Stimulated activated CD4-positive, alpha-beta T cell treated with anti-CD3 and anti-CD28 coated beads, Interleukin-1b, Interleukin-23, amount 100 ng/mL, for 4 hours (primary cell): ENCODE measurements around the gene PALMD.

ENCODE experiments used
- DNase-seq, 2 donors: peaks; one replicate each; pipeline ENCODE4 v3.0.0-alpha.2; 2020; ENCODE audit warnings: low read depth in 2 of 2

PALMD gene

DNA sequence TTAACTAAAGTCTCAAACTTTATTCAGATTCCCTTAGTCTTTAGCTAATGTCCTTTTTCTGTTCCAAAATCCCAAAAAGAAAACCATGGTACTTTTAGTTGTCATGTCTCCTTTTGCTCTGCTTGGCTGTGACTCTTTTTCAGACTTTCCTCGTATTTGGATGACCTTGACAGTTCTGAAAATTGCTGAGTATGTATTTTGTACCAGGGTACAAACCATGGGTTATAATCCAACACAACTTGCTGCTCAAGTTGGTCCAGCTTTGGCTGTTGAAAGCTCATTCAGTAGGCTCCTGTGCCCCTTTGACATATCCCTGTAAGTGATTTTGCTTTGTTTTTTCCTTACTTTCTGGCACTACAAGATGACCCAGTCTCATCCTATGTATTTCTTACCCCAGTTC lies 51.7 kb downstream of the PALMD start:
- DNase-seq, result no peak

DNA sequence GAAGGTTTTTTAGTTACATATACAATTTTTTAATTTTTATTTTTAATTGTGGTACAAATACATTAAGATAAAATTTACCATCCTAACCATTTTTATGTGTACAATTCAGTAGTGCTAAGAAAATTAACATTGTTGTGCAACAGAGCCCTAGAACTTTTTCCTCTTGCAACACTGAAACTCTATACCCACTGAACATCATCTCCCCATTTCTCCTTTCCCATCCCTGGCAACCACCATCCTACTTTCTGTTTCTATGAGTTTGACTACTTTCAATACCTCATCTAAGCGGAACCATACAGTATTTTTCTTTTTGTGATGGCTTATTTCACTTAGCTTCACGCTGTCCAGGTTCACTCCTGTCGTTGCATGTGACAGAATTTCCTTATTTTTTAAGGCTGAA lies 54.1 kb downstream of the PALMD start:
- no peak for DNase-seq

DNA sequence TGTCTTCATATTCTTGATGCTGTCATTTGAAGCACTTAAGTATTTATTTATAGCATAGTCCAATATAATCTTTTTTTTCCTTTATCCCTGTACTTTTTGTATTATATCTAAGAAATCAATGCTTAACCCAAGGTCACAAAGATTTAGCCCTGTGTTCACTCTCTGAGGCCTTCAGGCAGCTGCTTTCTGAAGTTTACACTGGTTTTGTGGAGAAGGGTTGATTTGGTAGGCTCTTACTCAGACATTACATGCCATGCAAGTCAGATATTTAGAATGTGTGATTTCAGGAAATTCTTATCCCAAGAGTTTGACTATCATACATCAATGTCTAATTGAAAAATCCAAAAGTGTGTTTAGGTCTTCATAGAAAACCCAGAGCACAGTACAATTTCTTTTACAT lies 56.3 kb downstream of the PALMD start:
- no peak for DNase-seq

DNA sequence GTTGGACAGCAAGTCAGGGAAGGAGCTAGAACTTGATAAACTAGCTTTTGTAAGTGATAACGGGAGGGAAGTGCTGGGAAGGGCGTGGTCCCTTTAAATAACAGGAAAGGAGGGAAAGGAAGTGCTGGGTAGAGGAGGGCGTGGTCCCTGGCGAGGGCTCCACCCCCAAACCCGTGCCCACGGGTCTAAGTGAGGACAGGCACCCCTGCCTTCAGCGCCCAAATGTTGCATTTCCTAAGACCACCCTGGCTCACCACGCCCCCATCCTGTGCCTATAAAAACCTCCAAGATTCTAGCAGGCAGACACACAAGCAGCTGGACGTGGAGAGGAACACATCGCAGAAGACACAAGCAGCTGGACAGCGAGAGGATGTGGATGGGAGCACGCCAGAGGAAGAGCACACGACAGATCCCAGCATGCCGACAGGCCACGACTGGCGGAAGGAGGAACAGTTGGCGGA lies 58.5 kb downstream of the PALMD start:
- no peak for DNase-seq

DNA sequence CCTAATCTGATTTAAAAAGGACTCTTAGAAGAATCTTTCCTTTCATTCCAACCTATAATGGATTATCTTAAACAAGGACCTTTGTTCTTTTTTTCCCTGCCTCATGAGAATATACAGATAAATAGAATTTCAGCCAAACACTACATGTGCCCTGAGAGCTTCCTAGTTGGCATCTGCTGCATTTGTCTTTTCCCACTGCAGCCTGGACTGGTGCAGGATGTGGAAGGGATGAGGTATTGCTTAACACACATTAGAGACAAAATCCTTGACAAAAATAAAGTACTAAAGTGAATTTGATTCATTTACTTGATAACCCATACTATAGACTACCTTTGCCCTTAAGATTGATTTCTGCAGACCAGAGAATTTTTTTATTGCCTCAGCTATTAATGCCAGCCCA lies 59.5 kb downstream of the PALMD start:
- no peak for DNase-seq

GRCh38 chr1:99707535-99708142 lies 61.7 kb downstream of the PALMD start:
- peak; percentile 17 to 19 for DNase-seq

DNA sequence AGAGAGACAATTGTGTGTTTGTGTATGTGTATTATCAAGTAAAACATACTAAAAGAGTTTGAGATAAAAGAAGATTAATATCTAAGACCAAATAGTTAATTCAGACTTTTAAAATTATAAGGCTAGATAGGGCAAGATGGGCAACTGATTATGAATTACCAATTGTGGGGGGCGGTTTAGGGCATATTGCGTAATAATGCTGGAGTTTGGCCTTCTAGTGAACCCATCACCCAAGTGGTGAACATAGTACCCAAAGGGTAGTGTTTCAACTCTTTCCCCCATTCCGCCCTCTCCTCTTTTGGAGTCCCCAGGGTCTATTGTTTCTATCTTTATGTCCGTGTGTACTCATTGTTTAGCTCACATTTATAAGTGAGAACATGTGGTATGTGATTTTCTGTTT lies 65.1 kb downstream of the PALMD start:
- no peak for DNase-seq

- no peak for DNase-seq
Measured at GRCh38 chr1:99713006-99713405, 67.1 kb downstream of the PALMD start.

DNA sequence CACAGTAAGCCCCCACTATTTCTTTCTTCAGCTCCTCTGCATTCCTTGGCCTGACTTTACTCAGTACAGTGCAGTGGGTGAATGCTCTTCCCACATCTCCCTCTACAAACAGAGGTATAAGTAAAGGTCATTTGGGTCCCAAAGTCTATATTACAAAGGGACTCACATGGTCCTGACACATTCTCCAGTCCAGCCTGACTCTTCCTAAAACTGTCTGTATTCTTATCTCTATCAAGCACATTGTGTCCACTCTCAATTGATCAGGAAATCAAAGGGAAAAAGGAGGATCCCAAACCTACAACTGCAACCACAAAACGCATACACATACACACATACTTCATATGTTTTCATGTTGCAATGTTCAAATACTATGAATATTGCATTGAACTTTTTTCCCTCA lies 71.1 kb downstream of the PALMD start:
- DNase-seq, result no peak

DNA sequence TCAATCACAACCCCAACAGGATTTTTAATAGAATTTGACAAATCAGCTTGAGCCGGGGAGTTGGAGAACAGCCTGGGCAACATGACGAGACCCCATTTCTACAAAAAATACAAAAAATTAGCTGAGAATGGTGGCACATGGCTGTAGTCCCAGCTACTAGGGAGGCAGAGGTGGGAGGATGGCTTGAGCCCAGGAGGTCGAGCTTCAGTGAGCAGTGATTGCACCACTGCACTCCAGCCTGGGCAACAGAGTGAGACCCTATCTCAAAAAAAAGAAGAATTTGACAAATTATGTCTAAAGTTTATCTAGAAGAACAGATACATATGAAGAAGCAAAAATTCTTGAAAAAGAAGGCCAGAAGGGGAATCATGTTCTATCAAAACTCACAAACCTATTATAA lies 77.3 kb downstream of the PALMD start:
- DNase-seq, result no peak

- no peak for DNase-seq
Measured at GRCh38 chr1:99725996-99726395, 80.1 kb downstream of the PALMD start.

DNA sequence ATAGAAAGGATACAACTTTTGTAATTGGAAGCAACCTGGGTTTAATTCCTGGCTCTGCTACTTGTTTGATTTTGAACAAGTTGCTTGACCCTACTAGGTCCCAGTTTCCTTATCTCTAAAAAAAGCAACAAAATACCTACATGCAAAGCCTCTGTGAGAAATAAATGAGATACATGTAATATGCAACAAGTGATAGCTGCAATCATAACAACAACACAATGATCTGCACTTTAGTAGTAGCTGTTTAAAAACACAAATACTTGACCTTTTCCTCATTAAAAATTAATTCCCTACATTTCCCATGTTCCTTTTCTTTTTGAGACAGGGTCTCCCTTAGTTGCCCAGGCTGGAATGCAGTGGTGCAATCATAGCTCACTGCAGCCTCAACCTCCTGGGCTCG lies 80.5 kb downstream of the PALMD start:
- no peak for DNase-seq

- no peak for DNase-seq
Measured at GRCh38 chr1:99726818-99727217, 80.9 kb downstream of the PALMD start.

DNA sequence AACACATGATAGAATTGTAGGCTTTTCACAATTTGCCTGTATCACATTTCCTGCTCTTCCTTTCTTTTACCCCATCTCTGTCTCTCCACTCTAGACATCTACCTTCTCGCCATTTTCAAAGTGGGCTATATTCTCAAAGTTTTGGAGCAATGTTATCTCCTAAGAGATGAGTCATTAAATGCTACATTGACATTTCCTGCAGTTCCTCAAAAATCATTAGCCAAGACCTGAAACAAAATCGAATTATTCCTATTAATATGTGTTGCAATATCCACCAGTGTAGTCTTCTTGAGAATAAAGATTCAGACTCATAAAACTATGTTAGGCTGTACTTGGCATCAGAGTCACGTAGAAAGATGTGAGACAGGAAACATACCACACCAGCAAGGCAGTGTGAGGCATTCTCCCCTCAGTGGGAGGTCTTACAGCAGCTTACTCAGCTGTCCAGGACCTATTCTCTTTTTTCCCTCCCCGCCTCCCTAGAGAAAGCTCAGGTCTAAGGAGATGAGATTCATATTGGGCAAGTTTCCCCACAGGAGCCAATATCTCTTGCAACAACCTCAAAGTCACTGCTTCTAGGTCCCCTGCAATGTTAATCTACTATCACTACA lies 81.8 kb downstream of the PALMD start:
- DNase-seq, result no peak

DNA sequence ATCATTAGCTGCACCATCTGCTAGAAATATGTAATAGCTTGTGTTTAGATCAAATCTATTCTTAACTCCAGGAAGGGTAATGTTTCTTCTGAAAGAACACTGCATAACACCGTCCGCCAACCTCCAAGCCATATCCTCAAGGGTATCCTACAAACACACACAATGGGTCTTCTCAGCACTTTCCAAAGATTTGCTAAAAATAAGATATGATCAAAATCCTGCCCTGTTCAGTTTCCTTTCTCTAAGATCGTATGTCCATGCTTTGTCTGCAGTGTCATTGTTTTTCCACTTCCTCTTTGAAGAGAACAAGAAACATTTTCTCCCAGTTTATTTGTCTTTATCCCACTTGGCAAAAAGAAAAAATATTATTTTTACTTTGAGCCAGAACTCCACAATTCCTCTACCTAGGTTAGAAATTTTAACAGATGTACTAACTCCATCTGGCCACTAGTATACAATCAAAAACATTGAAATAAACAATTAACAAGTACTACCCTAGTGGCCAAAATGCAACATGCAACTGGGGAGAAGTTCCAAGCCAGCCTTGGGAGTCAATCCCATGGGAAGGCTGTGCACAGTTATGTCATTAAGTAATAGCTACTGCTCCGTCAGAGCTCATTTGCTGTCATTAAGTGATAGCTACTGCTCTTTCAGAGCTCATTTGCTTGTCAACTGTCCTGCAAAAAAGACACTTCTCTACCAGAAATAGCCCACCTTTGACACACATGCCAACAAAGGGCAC lies 82.8 kb downstream of the PALMD start:
- no peak for DNase-seq

- DNase-seq, result no peak
Measured at GRCh38 chr1:99731384-99731783, 85.5 kb downstream of the PALMD start.

DNA sequence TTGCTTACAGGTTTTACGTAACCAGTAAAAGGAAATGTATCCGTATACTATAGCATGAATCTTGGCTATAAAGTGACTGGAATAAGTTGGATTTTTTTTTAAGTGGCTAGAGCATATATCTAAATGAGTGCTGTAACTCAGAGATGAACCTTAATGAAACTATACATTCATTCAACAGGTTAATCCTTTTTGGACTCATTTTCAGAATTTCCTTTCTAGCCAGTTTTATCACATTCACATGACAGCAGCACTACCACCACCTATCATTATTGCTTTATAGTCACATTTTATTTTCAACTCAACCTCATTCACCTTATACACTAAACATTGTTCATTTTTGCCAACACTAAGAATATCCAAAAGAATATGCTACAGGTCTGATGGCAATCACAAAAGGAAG lies 89.9 kb downstream of the PALMD start:
- no peak for DNase-seq

DNA sequence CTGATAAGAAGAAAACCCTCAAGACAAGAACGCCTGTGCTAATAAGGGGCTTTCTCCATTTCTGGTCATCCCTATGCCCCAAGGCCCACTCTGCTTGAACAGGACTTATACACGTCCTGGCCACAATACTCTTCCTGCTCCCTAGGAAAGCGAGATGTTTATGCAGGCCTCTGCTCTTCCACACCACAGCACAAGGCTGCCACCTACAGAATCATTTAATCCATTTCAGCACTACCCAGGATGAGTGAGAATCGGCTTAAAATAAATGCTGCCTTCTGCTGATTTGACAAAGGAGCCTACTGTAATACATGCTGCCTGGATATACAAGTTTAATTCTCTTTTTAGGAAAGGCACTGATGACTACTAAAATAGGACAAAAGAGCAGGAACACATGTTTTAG lies 91.1 kb downstream of the PALMD start:
- no peak for DNase-seq

- DNase-seq, result no peak
Measured at GRCh38 chr1:99738858-99739465, 93.0 kb downstream of the PALMD start.

DNA sequence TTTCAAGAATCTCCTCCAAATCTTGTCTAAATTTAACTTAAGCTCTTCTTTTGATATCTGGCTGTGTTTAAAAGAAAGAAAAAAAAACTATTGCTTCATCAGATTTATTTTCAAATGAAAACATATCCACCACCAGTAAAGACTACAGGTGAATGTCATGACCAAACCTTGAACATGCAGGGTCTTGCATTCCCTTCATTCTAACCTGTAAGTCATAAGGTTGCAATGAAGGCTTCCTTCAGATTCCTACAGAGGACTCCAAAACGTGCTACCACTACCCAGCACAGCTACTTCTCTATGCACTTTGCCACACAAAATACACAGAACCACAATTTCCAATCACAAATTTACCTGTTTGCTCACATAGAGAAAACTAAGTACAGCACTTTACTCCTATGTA lies 94.2 kb downstream of the PALMD start:
- DNase-seq, result no peak
